ENCODE data around the gene GALNT1. TPM values are rescaled to one million over a fixed set of nuclear protein-coding genes. Genes with fewer than 3 reads are reported as not detected.

GALNT1 gene
- total and polyA plus RNA-seq, 2 of the 4 experiments (the other 2 are of a cell fraction): 24.9 to 43.9 TPM

DNA sequence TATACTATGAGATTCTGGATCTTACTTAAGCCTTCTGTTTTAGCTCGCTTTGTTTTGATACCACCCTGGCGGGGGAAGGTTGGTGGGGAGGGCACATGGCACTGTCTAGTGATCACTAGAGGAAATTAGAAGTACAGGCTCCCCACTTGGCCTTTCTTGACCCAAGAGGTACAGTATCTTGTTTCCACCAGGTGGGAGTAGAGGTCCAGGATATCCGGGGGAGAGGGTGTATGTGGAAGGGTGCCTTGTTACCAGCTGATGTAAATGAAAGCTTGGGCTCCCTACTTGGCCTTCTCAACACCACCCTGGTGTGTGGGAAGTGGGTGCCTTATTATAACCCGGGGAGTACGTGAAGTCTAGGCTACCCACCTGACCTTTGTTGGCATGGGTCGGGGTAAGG is 7.5 kb downstream of the GALNT1 start:
- Histone ChIP-seq H3K27me3 (ENCODE audit: control insufficient read depth, insufficient read depth, low read length) (no peaks in the 10 kb centered on the region), H3K4me1 (ENCODE audit: control insufficient read depth, insufficient read depth, low read length) (peaks cover 5% of the 10 kb centered on the region), H4K91ac (ENCODE audit: insufficient read depth, low read depth, low read length) (no peak overlapping the region), H2AFZ (replicated peaks; ENCODE audit: low read length, poor library complexity) (no peak overlapping the region), H3K18ac (ENCODE audit: low read depth, low read length) (no peak overlapping the region), H2BK15ac (ENCODE audit: low read depth, low read length) (no peak overlapping the region), H3K4me3 (ENCODE audit: insufficient read depth, low read depth, low read length) (no peak overlapping the region), H2AK5ac (ENCODE audit: low read depth, low read length) (no peak overlapping the region), H3K9me3 (ENCODE audit: control insufficient read depth, insufficient read depth, low read length) (peaks cover 3% of the 10 kb centered on the region; the same call in 1 of the 2 replicates), H4K20me1 (ENCODE audit: insufficient read depth, low read length) (peaks cover 41% of the 10 kb centered on the region), H3K36me3 (ENCODE audit: control insufficient read depth, insufficient read depth, low read length) (0 out of 2 replicates have a peak, but pooled peaks cover 1% of the 10 kb centered on the region), H3K9ac (ENCODE audit: low read depth, low read length) (no peak overlapping the region), H3K4me2 (ENCODE audit: low read depth, low read length) (no peak overlapping the region), H3K23ac (ENCODE audit: low read depth, low read length) (no peak overlapping the region), H4K5ac (ENCODE audit: low read depth, low read length) (no peak overlapping the region), H3K4ac (ENCODE audit: low read depth, low read length) (no peak overlapping the region), H2BK5ac (ENCODE audit: low read depth, low read length, poor library complexity, severe bottlenecking) (no peak overlapping the region), H3K27ac (ENCODE audit: insufficient read depth, low read length) (no peak overlapping the region), H3K56ac (ENCODE audit: extremely low read depth, insufficient read depth, low read length) (no peak overlapping the region), H3K9me1 (ENCODE audit: insufficient read depth, low read length) (peaks cover 11% of the 10 kb centered on the region), H2BK120ac (ENCODE audit: low read depth, low read length) (no peak overlapping the region), H4K8ac (ENCODE audit: low read depth in 2 of 2, low read length in 2 of 2) (no peak overlapping the region), H3K14ac (replicated peaks; ENCODE audit: low read depth, low read length) (no peak overlapping the region), H2BK20ac (ENCODE audit: low read depth, low read length) (no peak overlapping the region), H3K79me1 (ENCODE audit: low read depth in 1 of 2, low read length in 2 of 2) (peaks cover 34 to 67% of the 10 kb centered on the region in 2 experiments), H2AK9ac (replicated peaks; ENCODE audit: low read depth, low read length, poor library complexity) (no peak overlapping the region)
- ChIA-PET POLR2A (ENCODE audit: unreplicated experiment) (no interaction called here), CTCF (no interaction called here)
- intact Hi-C loops (cut with micrococcal nuclease) (no loop called here), dilution Hi-C loops (cut with HindIII; ENCODE audit: low sequenced_read_pairs, unreplicated experiment) (no loop called here), in situ Hi-C loops (cut with MboI; ENCODE audit: low sequenced_read_pairs) (no loop called here)
- DNase-seq (no peak), ATAC-seq (ENCODE audit: low read depth) (no peak)
- TF ChIP-seq MXI1 (IDR thresholded peaks at IDR 0.05; ENCODE audit: borderline replicate concordance, low read depth, low read length) (no peak), RAD21 (IDR thresholded peaks at IDR 0.05; ENCODE audit: low read length) (no peak), RCOR1 (IDR thresholded peaks at IDR 0.05; ENCODE audit: insufficient replicate concordance, low read length) (no peak), SMC3 (IDR thresholded peaks at IDR 0.05; ENCODE audit: low read depth, low read length) (no peak), RFX5 (IDR thresholded peaks at IDR 0.05; ENCODE audit: low read depth, low read length) (no peak), MAZ (IDR thresholded peaks at IDR 0.05; ENCODE audit: borderline replicate concordance, low read depth, low read length) (no peak), FOS (IDR thresholded peaks at IDR 0.05; ENCODE audit: low read depth, low read length) (no peak), CHD1 (IDR thresholded peaks at IDR 0.05; ENCODE audit: low read depth, low read length) (no peak), MAFK (IDR thresholded peaks at IDR 0.05; ENCODE audit: low read depth, low read length) (no peak), BHLHE40 (IDR thresholded peaks at IDR 0.05; ENCODE audit: low read depth, low read length) (no peak), NFE2L2 (IDR thresholded peaks at IDR 0.05; ENCODE audit: low read depth, low read length) (no peak), POLR2A (IDR thresholded peaks at IDR 0.05; ENCODE audit: low read depth, low read length) (no peak), CEBPB (IDR thresholded peaks at IDR 0.05; ENCODE audit: low read depth, low read length) (no peak)
- TF ChIP-seq, protein P1, sequence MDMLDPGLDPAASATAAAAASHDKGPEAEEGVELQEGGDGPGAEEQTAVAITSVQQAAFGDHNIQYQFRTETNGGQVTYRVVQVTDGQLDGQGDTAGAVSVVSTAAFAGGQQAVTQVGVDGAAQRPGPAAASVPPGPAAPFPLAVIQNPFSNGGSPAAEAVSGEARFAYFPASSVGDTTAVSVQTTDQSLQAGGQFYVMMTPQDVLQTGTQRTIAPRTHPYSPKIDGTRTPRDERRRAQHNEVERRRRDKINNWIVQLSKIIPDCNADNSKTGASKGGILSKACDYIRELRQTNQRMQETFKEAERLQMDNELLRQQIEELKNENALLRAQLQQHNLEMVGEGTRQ (IDR thresholded peaks at IDR 0.05; ENCODE audit: low read depth, low read length): no peak
- TF ChIP-seq, protein P2, sequence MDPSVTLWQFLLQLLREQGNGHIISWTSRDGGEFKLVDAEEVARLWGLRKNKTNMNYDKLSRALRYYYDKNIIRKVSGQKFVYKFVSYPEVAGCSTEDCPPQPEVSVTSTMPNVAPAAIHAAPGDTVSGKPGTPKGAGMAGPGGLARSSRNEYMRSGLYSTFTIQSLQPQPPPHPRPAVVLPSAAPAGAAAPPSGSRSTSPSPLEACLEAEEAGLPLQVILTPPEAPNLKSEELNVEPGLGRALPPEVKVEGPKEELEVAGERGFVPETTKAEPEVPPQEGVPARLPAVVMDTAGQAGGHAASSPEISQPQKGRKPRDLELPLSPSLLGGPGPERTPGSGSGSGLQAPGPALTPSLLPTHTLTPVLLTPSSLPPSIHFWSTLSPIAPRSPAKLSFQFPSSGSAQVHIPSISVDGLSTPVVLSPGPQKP (IDR thresholded peaks at IDR 0.05; ENCODE audit: borderline replicate concordance, low read depth, low read length): no peak
- TF ChIP-seq, protein P3, sequence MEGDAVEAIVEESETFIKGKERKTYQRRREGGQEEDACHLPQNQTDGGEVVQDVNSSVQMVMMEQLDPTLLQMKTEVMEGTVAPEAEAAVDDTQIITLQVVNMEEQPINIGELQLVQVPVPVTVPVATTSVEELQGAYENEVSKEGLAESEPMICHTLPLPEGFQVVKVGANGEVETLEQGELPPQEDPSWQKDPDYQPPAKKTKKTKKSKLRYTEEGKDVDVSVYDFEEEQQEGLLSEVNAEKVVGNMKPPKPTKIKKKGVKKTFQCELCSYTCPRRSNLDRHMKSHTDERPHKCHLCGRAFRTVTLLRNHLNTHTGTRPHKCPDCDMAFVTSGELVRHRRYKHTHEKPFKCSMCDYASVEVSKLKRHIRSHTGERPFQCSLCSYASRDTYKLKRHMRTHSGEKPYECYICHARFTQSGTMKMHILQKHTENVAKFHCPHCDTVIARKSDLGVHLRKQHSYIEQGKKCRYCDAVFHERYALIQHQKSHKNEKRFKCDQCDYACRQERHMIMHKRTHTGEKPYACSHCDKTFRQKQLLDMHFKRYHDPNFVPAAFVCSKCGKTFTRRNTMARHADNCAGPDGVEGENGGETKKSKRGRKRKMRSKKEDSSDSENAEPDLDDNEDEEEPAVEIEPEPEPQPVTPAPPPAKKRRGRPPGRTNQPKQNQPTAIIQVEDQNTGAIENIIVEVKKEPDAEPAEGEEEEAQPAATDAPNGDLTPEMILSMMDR (conservative IDR thresholded peaks at IDR 0.05; ENCODE audit: low read depth, low read length): no peak
- WGBS, 2 experiments (ENCODE audit: extremely low coverage in 2 of 2, insufficient read length in 1 of 2): no CpG with 5 or more reads among the region's 6 CpGs
- BruUV-seq (replicated peaks): no TSS peak
